GM10266 (cell line): ENCODE data around the gene FHIP1B.
"Not testable (repeated sequence)": the region's sequence is repeated elsewhere in the genome, so short reads cannot be mapped to it uniquely, and the experiment has no call there.

Experiments used
- DNase-seq: peaks from one replicate; pipeline ENCODE4 v3.0.0; 2012; ENCODE audit errors: extremely low spot score
- CTCF ChIP-seq: IDR thresholded peaks from 2 replicates; pipeline ENCODE4 v1.5.1; 2012; ENCODE audit warnings: mild to moderate bottlenecking, low read depth; ENCODE audit not compliant: control insufficient read depth, insufficient read depth; ENCODE audit errors: missing control alignments

FHIP1B gene

GRCh38 chr11:6249770-6250555, 15.5 kb upstream of the FHIP1B start:
- DNase-seq, result no peak
- TF ChIP-seq CTCF, result no peak

- DNase-seq, result not testable (repeated sequence)
Observed at GRCh38 chr11:6248897-6249296, 14.5 kb upstream of the FHIP1B start.

- no peak for DNase-seq
- no peak for TF ChIP-seq CTCF
Observed at GRCh38 chr11:6248248-6248647, 13.8 kb upstream of the FHIP1B start.

DNA sequence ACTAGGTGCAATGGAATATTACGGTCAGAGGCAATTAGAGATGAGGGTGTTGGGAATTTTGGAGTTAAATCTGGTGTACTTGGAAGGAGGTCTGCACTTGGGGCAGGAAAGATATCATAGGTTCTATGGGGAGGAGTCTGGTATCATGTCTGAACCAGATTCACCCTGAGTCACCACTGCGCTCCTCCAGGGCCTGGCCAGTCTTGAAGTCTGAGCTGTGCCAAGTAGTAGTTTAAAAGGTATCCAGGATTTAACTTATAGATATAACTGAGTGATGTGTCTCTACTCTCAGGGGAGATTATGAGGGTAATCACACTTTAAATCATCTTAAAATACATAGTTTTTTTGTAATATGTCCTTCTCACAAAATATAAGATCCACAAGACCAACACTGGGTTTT, 11.1 kb upstream of the FHIP1B start:
- TF ChIP-seq CTCF, result no peak
- DNase-seq, result no peak

DNA sequence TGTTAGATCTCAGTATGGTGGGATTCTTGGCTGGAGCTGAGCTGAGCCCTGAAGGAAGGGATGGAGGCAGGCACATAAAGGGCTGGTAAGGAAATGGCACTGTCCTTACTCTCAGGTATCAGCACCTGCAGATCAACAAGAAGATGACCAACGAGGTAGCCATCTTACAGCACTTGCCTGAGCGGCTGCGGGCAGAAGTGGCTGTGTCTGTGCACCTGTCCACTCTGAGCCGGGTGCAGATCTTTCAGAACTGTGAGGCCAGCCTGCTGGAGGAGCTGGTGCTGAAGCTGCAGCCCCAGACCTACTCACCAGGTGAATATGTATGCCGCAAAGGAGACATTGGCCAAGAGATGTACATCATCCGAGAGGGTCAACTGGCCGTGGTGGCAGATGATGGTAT, 6.9 kb upstream of the FHIP1B start:
- no peak for TF ChIP-seq CTCF
- no peak for DNase-seq

DNA sequence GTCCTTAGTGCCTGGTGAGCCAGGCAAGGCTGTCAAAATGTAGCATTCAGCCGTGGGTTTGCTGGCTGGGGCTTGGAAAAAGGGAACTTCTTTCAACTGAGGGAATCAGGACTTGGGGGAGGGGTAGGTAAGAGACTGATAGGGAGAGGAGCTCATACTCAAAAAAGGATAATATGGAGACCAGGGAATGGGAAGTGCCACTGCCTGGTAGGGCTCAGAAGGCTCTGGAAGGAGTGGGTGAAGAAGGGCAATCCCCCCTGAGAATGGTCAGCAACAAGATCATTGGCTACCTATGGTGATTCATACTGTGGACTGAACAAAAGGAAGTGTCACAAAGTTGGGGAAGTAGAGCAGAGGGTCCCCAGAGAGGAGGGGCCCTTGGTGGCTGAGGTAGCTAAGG, 6.3 kb upstream of the FHIP1B start:
- no peak for DNase-seq
- no peak for TF ChIP-seq CTCF

DNA sequence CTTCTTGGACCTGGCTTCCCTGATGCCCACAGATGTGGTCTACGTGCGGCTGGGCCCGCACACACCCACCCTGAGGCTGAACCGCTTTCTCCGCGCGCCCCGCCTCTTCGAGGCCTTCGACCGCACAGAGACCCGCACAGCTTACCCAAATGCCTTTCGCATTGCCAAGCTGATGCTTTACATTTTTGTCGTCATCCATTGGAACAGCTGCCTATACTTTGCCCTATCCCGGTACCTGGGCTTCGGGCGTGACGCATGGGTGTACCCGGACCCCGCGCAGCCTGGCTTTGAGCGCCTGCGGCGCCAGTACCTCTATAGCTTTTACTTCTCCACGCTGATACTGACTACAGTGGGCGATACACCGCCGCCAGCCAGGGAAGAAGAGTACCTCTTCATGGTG, 5.7 kb upstream of the FHIP1B start:
- no peak for DNase-seq
- TF ChIP-seq CTCF, result no peak

GRCh38 chr11:6238902-6239301, 4.5 kb upstream of the FHIP1B start, which contains the start of gene CNGA4:
Gene CNGA4, plus strand, starts transcription at chr11:6239089. Its CDS starts 118 bp downstream, at chr11:6239207.
- DNase-seq, result no peak
- TF ChIP-seq CTCF, result no peak
